HEK293T (cell line): Measurements from ENCODE around the gene IFFO2.

Experiments used
- CTCF ChIA-PET: fragments of 350-600 bp; formaldehyde crosslinking; extraction: SDS; loops from one replicate; lab custom pipeline; 2021; ENCODE audit warnings: antibody characterized with exemption, inconsistent platforms; lab: Yijun Ruan, JAX
- POLR2A ChIA-PET: fragments of 350-600 bp; formaldehyde crosslinking; extraction: SDS; loops from one replicate; lab custom pipeline; 2020; ENCODE audit warnings: antibody characterized with exemption, inconsistent platforms; lab: Yijun Ruan, JAX
- DNase-seq: peaks from one replicate; pipeline ENCODE4 v3.0.0; 2012; ENCODE audit warnings: mixed read lengths; ENCODE audit errors: extremely low spot score
- ARNT ChIP-seq: fragments of 450-650 bp; IDR thresholded peaks from 2 replicates; pipeline ENCODE4 v1.6.1; 2017; ENCODE audit warnings: mild to moderate bottlenecking
- BHLHE40 ChIP-seq: fragments of 450-650 bp; IDR thresholded peaks from 2 replicates; pipeline ENCODE4 v1.6.1; 2016; ENCODE audit warnings: mild to moderate bottlenecking, moderate library complexity, borderline replicate concordance
- CTBP1 ChIP-seq: fragments of 450-650 bp; IDR thresholded peaks from 2 replicates; pipeline ENCODE4 v1.6.1; 2016; ENCODE audit warnings: borderline replicate concordance
- ELF4 ChIP-seq: fragments of 450-650 bp; IDR thresholded peaks from 2 replicates; pipeline ENCODE4 v1.6.1; 2017; ENCODE audit warnings: antibody characterized with exemption
- FOXA1 ChIP-seq: fragments of 450-650 bp; IDR thresholded peaks from 2 replicates; pipeline ENCODE4 v1.6.1; 2016; ENCODE audit warnings: mild to moderate bottlenecking
- FOXK2 ChIP-seq: fragments of 450-650 bp; IDR thresholded peaks from 2 replicates; pipeline ENCODE4 v1.6.1; 2016; ENCODE audit warnings: mild to moderate bottlenecking
- FOXM1 ChIP-seq: fragments of 450-650 bp; IDR thresholded peaks from 2 replicates; pipeline ENCODE4 v1.6.1; 2017; ENCODE audit warnings: mild to moderate bottlenecking, borderline replicate concordance
- HDGF ChIP-seq: fragments of 450-650 bp; IDR thresholded peaks from 2 replicates; pipeline ENCODE4 v1.6.1; 2017; ENCODE audit warnings: antibody characterized with exemption, borderline replicate concordance
- L3MBTL2 ChIP-seq: fragments of 450-650 bp; conservative IDR thresholded peaks from 2 replicates; pipeline ENCODE4 v1.6.1; 2016; ENCODE audit warnings: mild to moderate bottlenecking
- LEF1 ChIP-seq: fragments of 450-650 bp; IDR thresholded peaks from 2 replicates; pipeline ENCODE4 v1.6.1; 2017; ENCODE audit warnings: mild to moderate bottlenecking, borderline replicate concordance
- NFRKB ChIP-seq: fragments of 450-650 bp; IDR thresholded peaks from 2 replicates; pipeline ENCODE4 v1.6.1; 2016; ENCODE audit warnings: mild to moderate bottlenecking, moderate library complexity
- SP1 ChIP-seq: fragments of 450-650 bp; IDR thresholded peaks from 2 replicates; pipeline ENCODE4 v1.6.1; 2017
- SUZ12 ChIP-seq: fragments of 450-650 bp; IDR thresholded peaks from 2 replicates; pipeline ENCODE4 v1.6.1; 2016; ENCODE audit warnings: mild to moderate bottlenecking
- TARDBP ChIP-seq: fragments of 450-650 bp; IDR thresholded peaks from 2 replicates; pipeline ENCODE4 v1.6.1; 2016
- ZNF384 ChIP-seq: fragments of 450-650 bp; IDR thresholded peaks from 2 replicates; pipeline ENCODE4 v1.6.1; 2016
- TF ChIP-seq, protein P1 (sequence below): fragments of 450-650 bp; IDR thresholded peaks from 2 replicates; pipeline ENCODE4 v1.6.1; 2016

IFFO2 gene

DNA sequence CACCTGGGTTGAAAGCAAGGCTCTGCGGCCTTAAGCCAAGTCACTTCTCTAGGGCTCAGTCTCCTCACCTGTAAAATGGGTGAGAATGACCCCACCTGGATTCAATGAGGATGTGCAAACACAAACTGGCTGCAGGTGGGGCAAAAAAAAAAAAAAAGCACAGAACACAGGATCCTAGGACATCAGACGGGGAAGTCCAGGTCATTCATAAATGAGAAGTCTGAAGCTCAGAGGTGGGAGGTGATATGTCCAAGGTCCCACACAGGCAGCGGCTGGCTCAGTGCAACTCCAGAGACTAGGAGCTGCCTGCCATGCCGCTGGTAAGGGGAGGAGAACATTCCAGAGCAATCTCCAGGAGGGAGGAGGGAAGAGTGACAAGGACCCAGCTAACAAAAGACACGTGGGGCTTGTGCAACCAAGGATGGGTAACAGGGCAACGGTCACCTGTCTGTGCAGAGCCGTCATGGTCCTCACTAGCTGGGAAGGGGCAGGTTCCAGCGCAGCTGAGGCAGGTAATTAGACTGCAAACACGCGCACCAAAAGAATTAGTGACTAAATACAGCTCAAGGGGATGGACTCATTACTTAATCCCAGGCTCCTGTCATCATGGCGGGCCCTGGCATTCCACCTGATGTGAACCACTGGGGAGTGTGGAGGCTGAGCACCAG lies 19.5 kb downstream of the IFFO2 start:
- no peak for DNase-seq
- CTCF ChIA-PET = no interaction called here

DNA sequence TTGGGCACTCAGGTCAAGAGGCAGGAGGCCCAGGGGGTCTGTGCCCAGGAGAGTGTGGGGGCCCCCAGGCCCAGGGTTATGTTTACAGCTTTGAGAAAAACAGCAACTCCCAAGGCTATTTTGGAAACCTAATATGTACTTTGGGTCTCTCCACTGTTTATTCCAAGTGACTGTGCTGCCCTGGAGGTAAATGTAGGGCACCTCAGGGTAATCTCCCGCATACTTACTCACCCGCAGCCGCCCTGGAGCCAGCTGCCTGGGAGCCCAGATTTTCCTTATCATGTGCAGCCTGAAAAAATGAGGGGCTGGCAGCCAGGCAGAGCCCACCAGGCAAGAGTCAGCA lies 20.0 kb downstream of the IFFO2 start:
- ChIA-PET POLR2A (no interaction called here), CTCF (interaction anchor here (1.0 kb wide), 1 partner anchor 30 kb away, joined by 3 read pairs; no protein-coding TSS in a partner anchor)
- DNase-seq = no peak
- TF ChIP-seq FOXK2 (no peak), ZNF384 (no peak), NFRKB (no peak), L3MBTL2 (no peak), FOXM1 (no peak), TARDBP (no peak), ELF4 (no peak), LEF1 (no peak), SUZ12 (no peak), HDGF (no peak), CTBP1 (no peak), FOXA1 (no peak), BHLHE40 (no peak), ARNT (no peak), SP1 (no peak)
- TF ChIP-seq, protein P1, sequence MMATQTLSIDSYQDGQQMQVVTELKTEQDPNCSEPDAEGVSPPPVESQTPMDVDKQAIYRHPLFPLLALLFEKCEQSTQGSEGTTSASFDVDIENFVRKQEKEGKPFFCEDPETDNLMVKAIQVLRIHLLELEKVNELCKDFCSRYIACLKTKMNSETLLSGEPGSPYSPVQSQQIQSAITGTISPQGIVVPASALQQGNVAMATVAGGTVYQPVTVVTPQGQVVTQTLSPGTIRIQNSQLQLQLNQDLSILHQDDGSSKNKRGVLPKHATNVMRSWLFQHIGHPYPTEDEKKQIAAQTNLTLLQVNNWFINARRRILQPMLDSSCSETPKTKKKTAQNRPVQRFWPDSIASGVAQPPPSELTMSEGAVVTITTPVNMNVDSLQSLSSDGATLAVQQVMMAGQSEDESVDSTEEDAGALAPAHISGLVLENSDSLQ = no peak

More for the DNA sequence above, 19.5 kb downstream of the IFFO2 start:
- POLR2A ChIA-PET = no interaction called here
- TF ChIP-seq ELF4 = no peak
- TF ChIP-seq FOXM1 = no peak
- TF ChIP-seq HDGF = no peak
- TF ChIP-seq L3MBTL2 = no peak
- TF ChIP-seq ZNF384 = no peak
- TF ChIP-seq NFRKB = no peak
- TF ChIP-seq SUZ12 = no peak
- TF ChIP-seq, protein P1 = no peak
- no peak for TF ChIP-seq SP1
- no peak for TF ChIP-seq FOXA1
- no peak for TF ChIP-seq FOXK2

DNA sequence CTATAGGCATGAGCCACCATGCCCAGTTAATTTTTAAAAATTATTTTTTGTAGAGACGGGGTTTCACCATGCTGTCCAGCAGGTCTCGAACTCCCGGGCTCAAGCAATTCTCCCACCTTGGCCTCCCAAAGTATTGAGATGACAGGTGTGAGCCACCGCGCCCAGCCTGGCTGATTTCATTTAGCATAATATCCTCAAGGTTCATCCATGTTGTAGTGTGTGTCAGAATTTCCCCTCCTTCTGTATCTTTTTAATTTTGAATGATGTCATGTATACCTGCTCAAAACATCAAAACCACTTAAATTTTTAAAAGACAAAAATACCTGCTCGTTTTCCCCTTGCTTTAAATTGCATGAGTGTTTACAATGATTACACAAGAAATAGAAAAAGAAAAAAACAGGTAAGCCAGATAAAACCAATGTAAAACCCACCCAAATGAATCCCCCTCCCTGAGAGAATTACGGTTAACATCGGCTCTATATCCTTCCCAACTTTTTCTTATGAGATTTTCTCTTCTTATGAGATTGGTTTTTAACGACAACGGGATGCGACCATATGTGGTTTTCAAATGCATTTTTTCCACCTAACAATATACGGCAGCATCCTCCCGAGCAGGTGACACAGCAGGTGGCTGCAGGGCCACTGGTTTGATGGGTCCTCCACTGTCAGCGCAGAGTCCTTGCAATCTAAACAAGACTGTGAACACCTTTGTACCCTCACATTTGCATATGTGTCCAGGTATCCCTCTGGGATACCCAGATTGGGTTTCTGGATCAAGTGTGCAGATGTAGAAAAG lies 22.1 kb downstream of the IFFO2 start:
- TF ChIP-seq L3MBTL2 = no peak
- TF ChIP-seq ELF4 = no peak
- TF ChIP-seq FOXK2 = no peak
- TF ChIP-seq, protein P1 = no peak
- DNase-seq = no peak
- CTCF ChIA-PET = no interaction called here
- POLR2A ChIA-PET = no interaction called here

DNA sequence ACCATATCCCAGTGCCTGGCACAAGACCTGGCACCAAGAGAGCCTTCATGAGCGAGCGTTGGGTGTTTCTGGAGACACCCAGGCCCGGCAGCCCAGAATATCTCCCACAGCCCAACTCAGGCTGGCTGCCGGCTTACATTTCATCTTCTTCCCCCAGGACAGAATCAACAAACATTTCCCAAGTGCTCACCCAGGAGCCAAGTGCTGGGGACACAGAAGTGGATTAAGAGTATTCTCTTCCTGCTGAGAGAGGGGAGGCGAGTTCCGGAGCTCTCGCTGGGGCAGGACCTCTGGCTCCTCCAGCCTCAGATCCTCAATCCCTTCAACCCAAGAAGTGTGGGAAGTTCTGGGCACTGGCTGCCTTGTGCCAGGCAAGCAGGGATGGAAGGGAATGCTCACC lies 23.6 kb downstream of the IFFO2 start:
- no peak for TF ChIP-seq ZNF384
- TF ChIP-seq L3MBTL2 = no peak
- no peak for TF ChIP-seq BHLHE40
- TF ChIP-seq FOXM1 = no peak
- no peak for TF ChIP-seq HDGF
- no peak for TF ChIP-seq CTBP1
- TF ChIP-seq FOXA1 = no peak
- no peak for TF ChIP-seq SUZ12
- no peak for DNase-seq
- ChIA-PET CTCF (no interaction called here), POLR2A (no interaction called here)

DNA sequence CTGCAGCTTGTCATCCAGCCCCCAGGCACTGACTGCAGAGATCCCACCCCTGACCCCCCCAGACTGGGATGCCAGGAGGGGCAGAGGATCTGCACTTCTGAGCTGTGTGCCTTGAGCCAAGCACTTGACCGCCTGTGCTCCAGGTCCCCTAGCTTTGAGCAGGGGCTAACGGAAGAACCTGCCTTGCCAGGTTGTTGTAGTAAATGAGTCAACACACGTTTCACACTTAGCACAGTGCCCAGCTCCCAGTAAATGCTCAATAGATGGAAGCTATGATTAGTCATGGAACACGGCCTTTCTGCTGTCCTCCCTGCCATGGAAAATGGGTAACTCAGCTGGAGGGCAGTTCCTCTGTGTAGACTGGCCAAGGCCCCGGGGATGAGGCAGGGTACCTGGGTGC lies 24.1 kb downstream of the IFFO2 start:
- no peak for DNase-seq
- TF ChIP-seq SUZ12 (no peak), ZNF384 (no peak), ARNT (no peak), CTBP1 (no peak), BHLHE40 (no peak), LEF1 (no peak), ELF4 (no peak), NFRKB (no peak), TARDBP (no peak), FOXA1 (no peak), HDGF (no peak), FOXK2 (no peak), FOXM1 (no peak), L3MBTL2 (no peak), SP1 (no peak)
- TF ChIP-seq, protein P1 = no peak
- ChIA-PET CTCF (no interaction called here), POLR2A (interaction anchor here (1.4 kb wide), 1 partner anchor 10 kb away, joined by 3 read pairs; no protein-coding TSS in a partner anchor)

DNA sequence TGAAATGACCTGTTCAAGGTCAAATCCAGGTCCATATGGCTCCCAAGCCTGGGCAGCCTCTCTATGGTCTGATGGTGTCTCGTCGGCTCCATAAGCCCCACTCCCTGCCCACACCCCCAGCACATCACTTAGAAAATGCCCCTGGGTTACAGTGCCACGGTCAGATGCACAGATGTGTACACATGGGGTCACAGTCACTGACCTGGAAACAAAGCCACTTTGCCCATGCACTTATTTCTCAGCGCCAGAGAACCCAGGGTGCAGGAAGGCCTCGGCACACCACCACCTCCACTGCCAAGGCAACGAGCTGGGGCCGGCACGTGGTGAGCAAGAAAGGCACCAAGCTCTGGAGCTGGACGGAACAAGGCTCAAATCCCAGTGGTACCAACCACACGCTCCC lies 24.7 kb downstream of the IFFO2 start:
- CTCF ChIA-PET = no interaction called here
- TF ChIP-seq TARDBP (no peak), FOXA1 (no peak), SUZ12 (no peak), HDGF (no peak), FOXM1 (no peak), L3MBTL2 (no peak), BHLHE40 (no peak), SP1 (no peak), FOXK2 (no peak), LEF1 (no peak), ELF4 (no peak), CTBP1 (no peak), ZNF384 (no peak), NFRKB (no peak)
- TF ChIP-seq, protein P1 = no peak
- POLR2A ChIA-PET = interaction anchor here (1.4 kb wide), 1 partner anchor 10 kb away, joined by 3 read pairs; no protein-coding TSS in a partner anchor
- no peak for DNase-seq
